GM12892 (cell line): ENCODE results near the gene RBFOX1.

ENCODE experiments used
- POLR2A ChIP-seq: IDR thresholded peaks from 2 replicates; pipeline ENCODE4 v1.6.1; 2011; ENCODE audit warnings: low read depth, low read length, control low read depth
- POLR2AphosphoS5 ChIP-seq: IDR thresholded peaks from 2 replicates; pipeline ENCODE4 v1.6.1; 2011; ENCODE audit warnings: low read depth, low read length, control low read depth

DNA sequence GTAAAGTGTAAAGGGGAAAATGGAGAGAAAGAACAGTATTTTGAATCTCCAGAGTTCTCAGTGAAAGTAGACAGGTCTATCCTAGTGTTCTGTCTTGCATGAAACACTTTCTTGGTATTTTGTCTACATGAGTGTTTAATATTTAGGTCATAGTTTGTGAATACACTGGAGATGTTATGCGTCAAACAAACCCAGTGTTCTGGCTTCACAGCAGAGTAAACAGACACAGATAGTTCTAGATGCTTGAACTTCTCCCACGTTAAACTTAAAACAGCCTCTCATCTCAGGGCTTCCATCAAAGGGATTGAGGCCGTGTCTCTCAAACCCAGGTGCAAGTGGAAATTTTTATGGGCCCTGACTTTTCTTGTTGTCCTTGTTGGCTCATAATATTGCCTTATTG, 48.3 kb downstream of the RBFOX1 start:
- no peak for TF ChIP-seq POLR2A
- TF ChIP-seq POLR2AphosphoS5 = no peak
